ENCODE measurements around the gene FRMD4A. TPM values are rescaled to one million over a fixed set of nuclear protein-coding genes. Genes with fewer than 3 reads are reported as not detected.
"Not testable (repeated sequence)": the region's sequence is repeated elsewhere in the genome, so short reads cannot be mapped to it uniquely, and the experiment has no call there.

The FRMD4A gene
- total and polyA plus RNA-seq, 7 donors: 3.0 to 27.8 (median 14.4) TPM

- no peaks in the 10 kb centered on the region for H3K36me3 ChIP-seq
- no peak overlapping the region for H3K27ac ChIP-seq
- DNase-seq: no peak
- no peaks in the 10 kb centered on the region for H3K4me1 ChIP-seq
- H3K4me3 ChIP-seq: no peak overlapping the region
- TF ChIP-seq POLR2AphosphoS5 (IDR thresholded peaks at IDR 0.05) (no peak), CTCF (IDR thresholded peaks at IDR 0.05) (no peak), EP300 (IDR thresholded peaks at IDR 0.05) (no peak), POLR2A (IDR thresholded peaks at IDR 0.05) (no peak)
- intact Hi-C loops (cut with DNase I): no loop called here
- WGBS, 2 donors: 48 to 57% methylated on average over 13 of the region's 13 CpGs
- no peaks in the 10 kb centered on the region for H3K9me3 ChIP-seq
- no peaks in the 10 kb centered on the region for H3K27me3 ChIP-seq
Observed at GRCh38 chr10:14240253-14241189, 90.2 kb downstream of the FRMD4A start.

GRCh38 chr10:14238659-14239058, 92.1 kb downstream of the FRMD4A start:
- H3K36me3 ChIP-seq; H3K4me1 ChIP-seq; H3K9me3 ChIP-seq; H3K27me3 ChIP-seq; H3K27ac ChIP-seq; H3K4me3 ChIP-seq; DNase-seq; intact Hi-C loops (cut with DNase I): not testable (repeated sequence)
- WGBS, 2 donors: 78 to 87% methylated on average over 3 of the region's 3 CpGs

GRCh38 chr10:14236341-14236740, 94.4 kb downstream of the FRMD4A start:
- Histone ChIP-seq H3K9me3 (no peaks in the 10 kb centered on the region), H3K36me3 (no peaks in the 10 kb centered on the region), H3K27me3 (no peaks in the 10 kb centered on the region), H3K4me3 (no peak overlapping the region), H3K27ac (no peak overlapping the region), H3K4me1 (no peaks in the 10 kb centered on the region)
- intact Hi-C loops (cut with DNase I): no loop called here
- no peak for TF ChIP-seq CTCF (IDR thresholded peaks at IDR 0.05)
- no peak for TF ChIP-seq POLR2AphosphoS5 (IDR thresholded peaks at IDR 0.05)
- no peak for TF ChIP-seq POLR2A (IDR thresholded peaks at IDR 0.05)
- no peak for TF ChIP-seq EP300 (IDR thresholded peaks at IDR 0.05)
- no peak for DNase-seq
- 74 to 87% methylated on average over 6 of the region's 6 CpGs for WGBS, 2 donors

- Histone ChIP-seq H3K27me3 (no peaks in the 10 kb centered on the region), H3K36me3 (no peaks in the 10 kb centered on the region), H3K9me3 (no peaks in the 10 kb centered on the region), H3K4me1 (no peaks in the 10 kb centered on the region), H3K4me3 (no peak overlapping the region), H3K27ac (no peak overlapping the region)
- 82 to 85% methylated on average over 11 of the region's 11 CpGs for WGBS, 2 donors
- DNase-seq: no peak
- intact Hi-C loops (cut with DNase I): no loop called here
- TF ChIP-seq POLR2A (IDR thresholded peaks at IDR 0.05) (no peak), POLR2AphosphoS5 (IDR thresholded peaks at IDR 0.05) (no peak), CTCF (IDR thresholded peaks at IDR 0.05) (no peak), EP300 (IDR thresholded peaks at IDR 0.05) (no peak)
Observed at GRCh38 chr10:14235566-14236195, 95.0 kb downstream of the FRMD4A start.

GRCh38 chr10:14233566-14233965, 97.2 kb downstream of the FRMD4A start:
- TF ChIP-seq EP300 (IDR thresholded peaks at IDR 0.05) (no peak), POLR2A (IDR thresholded peaks at IDR 0.05) (no peak), POLR2AphosphoS5 (IDR thresholded peaks at IDR 0.05) (no peak), CTCF (IDR thresholded peaks at IDR 0.05) (no peak)
- no peak overlapping the region for H3K27ac ChIP-seq
- intact Hi-C loops (cut with DNase I): no loop called here
- WGBS, 2 donors: 80 to 86% methylated on average over 4 of the region's 4 CpGs
- H3K4me3 ChIP-seq: no peak overlapping the region
- DNase-seq: no peak
- H3K27me3 ChIP-seq: no peaks in the 10 kb centered on the region
- no peaks in the 10 kb centered on the region for H3K36me3 ChIP-seq
- H3K9me3 ChIP-seq: no peaks in the 10 kb centered on the region
- no peaks in the 10 kb centered on the region for H3K4me1 ChIP-seq

- H3K27ac ChIP-seq; intact Hi-C loops (cut with DNase I); DNase-seq; H3K36me3 ChIP-seq; H3K4me1 ChIP-seq; H3K4me3 ChIP-seq; H3K27me3 ChIP-seq; H3K9me3 ChIP-seq: not testable (repeated sequence)
- WGBS, 2 donors: 34 to 84% methylated on average over 3 of the region's 3 CpGs
Observed at GRCh38 chr10:14228798-14229197, 101.9 kb downstream of the FRMD4A start.
